ENCODE results near the gene LIMS1. TPM values are rescaled to one million over a fixed set of nuclear protein-coding genes. Genes with fewer than 3 reads are reported as not detected.
A peak's percentile ranks its signal among the peaks of the same experiment; 100 is the strongest.

LIMS1 gene
- total and polyA plus RNA-seq, 2 donors (not counting 3 experiments of a cell fraction or from before 2014, with no cell fraction given): 153 to 229 TPM

GRCh38 chr2:108594132-108594981 lies 60.1 kb downstream of the LIMS1 start:
- Histone ChIP-seq H3K9ac (replicated peaks; ENCODE audit: extremely low read depth, insufficient read depth, low read length) (peak overlapping the region; percentile 97), H3K4me1 (ENCODE audit: control insufficient read depth, extremely low read depth, insufficient read depth, low read length) (peaks cover 59% of the 10 kb centered on the region), H3K36me3 (ENCODE audit: control insufficient read depth in 2 of 2, extremely low read depth in 1 of 2, insufficient read depth in 2 of 2, low read length in 2 of 2) (no peaks in the 10 kb centered on the region), H3K9me1 (replicated peaks; ENCODE audit: control insufficient read depth, extremely low read depth, insufficient read depth, low read length) (no peaks in the 10 kb centered on the region), H3K27ac (ENCODE audit: insufficient read depth, low read depth, low read length) (peak overlapping the region; percentile 99), H2AFZ (ENCODE audit: low read depth, low read length) (no peak overlapping the region), H3K27me3 (ENCODE audit: control insufficient read depth in 2 of 2, insufficient read depth in 2 of 2, low read length in 2 of 2) (no peaks in the 10 kb centered on the region), H3K4me3 (replicated peaks in 1 of 3; ENCODE audit: insufficient read depth in 1 of 3, low read depth in 1 of 3, low read length in 3 of 3) (peak overlapping the region in 1 of 3 experiments; percentile 48), H3K79me2 (ENCODE audit: control insufficient read depth, insufficient read depth, low read length) (peaks cover 40% of the 10 kb centered on the region), H3K4me2 (ENCODE audit: insufficient read depth, low read length) (peak overlapping the region; percentile 77), H3K9me3 (replicated peaks; ENCODE audit: control insufficient read depth, insufficient read depth, low read length) (no peaks in the 10 kb centered on the region), H4K20me1 (replicated peaks; ENCODE audit: control insufficient read depth, extremely low read depth, insufficient read depth, low read length) (no peaks in the 10 kb centered on the region)
- TF ChIP-seq JUN (IDR thresholded peaks at IDR 0.05; ENCODE audit: borderline replicate concordance, insufficient read depth, insufficient read length, low read depth) (peak; percentile 90), FOS (IDR thresholded peaks at IDR 0.05; ENCODE audit: borderline replicate concordance, insufficient read depth, low read length) (peak; percentile 87), POLR2A (IDR thresholded peaks at IDR 0.05; ENCODE audit: low read depth, low read length) (peak; percentile 79), MAX (IDR thresholded peaks at IDR 0.05; ENCODE audit: insufficient read depth, insufficient read length) (no peak), MYC (IDR thresholded peaks at IDR 0.05; ENCODE audit: low read depth, low read length) (no peak), POLR2AphosphoS5 (IDR thresholded peaks at IDR 0.05; ENCODE audit: insufficient read depth, low read depth, low read length) (peak; percentile 88)
- BruUV-seq (replicated peaks): TSS peak; percentile 77
- intact Hi-C loops (cut with micrococcal nuclease) (loop anchor here (1.0 to 2.0 kb wide), 5 partner anchors 8 to 228 kb away; partner anchors contain the start of gene LIMS1), dilution Hi-C loops (cut with MboI; ENCODE audit: extremely low pct_ligation_motif_present, low sequenced_read_pairs) (no loop called here)
- peak; percentile 91 for DNase-seq (ENCODE audit: low read depth, low spot score)
- POLR2A ChIA-PET: interaction anchor here (1.3 to 2.1 kb wide), 5 partner anchors 8 to 60 kb away, joined by 3 to 7 read pairs (median 6); partner anchors contain the start of gene LIMS1
- CTCF ChIA-PET: interaction anchor here (0.8 to 3.8 kb wide), 6 partner anchors 10 to 61 kb away, joined by 3 to 42 read pairs (median 4); partner anchors contain the start of gene LIMS1
- FAIRE-seq: peak; percentile 8

All from endothelial cell of umbilical vein (primary cell).